GM12872 (cell line): ENCODE measurements around the gene LAYN.

Experiments
- TF ChIP-seq, protein P1 (sequence below): IDR thresholded peaks from 3 replicates; pipeline ENCODE4 v1.5.1; 2011; ENCODE audit warnings: low read depth, mild to moderate bottlenecking, low read length, moderate library complexity; ENCODE audit not compliant: insufficient read depth

The LAYN gene

DNA sequence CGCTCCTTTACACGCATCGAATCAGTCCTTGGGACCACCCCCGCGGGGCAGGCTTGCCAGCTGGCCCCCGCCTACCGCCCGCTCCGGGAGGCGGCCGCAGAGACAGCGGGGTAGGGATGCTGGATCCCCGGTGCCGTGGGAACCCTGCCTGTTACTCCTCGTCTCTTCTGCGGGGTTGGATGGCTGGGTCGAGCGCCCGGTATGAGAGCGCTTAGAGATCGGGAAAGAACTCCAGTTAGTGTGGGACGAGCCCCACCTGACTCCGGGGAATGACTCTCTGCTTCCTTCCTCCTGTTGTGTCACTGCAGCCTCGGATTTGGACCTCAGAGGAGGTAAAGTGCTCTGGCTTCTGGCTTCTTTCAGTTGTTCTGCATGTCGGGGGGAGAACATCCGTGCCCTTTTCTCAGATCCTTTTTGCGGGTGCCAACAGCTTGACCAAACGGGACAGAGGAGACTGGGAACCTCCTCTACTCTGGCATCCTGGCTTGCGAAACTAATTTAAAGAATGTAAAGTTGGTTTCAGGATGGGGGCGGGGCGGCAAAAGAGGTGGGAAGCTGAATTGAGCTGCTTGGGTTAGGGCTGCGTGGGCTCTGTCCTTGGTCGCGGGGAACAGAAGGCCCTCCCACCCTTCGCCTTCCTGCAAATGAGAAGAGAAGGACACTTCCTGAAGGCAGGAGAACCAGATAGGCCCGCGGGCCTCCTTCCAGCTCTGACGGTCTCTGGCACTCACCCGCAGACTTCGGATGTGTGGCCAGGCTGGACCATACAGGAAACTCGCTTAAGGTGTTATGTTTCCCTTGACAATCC, 938 bp downstream of the LAYN start:
- TF ChIP-seq, protein P1, sequence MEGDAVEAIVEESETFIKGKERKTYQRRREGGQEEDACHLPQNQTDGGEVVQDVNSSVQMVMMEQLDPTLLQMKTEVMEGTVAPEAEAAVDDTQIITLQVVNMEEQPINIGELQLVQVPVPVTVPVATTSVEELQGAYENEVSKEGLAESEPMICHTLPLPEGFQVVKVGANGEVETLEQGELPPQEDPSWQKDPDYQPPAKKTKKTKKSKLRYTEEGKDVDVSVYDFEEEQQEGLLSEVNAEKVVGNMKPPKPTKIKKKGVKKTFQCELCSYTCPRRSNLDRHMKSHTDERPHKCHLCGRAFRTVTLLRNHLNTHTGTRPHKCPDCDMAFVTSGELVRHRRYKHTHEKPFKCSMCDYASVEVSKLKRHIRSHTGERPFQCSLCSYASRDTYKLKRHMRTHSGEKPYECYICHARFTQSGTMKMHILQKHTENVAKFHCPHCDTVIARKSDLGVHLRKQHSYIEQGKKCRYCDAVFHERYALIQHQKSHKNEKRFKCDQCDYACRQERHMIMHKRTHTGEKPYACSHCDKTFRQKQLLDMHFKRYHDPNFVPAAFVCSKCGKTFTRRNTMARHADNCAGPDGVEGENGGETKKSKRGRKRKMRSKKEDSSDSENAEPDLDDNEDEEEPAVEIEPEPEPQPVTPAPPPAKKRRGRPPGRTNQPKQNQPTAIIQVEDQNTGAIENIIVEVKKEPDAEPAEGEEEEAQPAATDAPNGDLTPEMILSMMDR: no peak

DNA sequence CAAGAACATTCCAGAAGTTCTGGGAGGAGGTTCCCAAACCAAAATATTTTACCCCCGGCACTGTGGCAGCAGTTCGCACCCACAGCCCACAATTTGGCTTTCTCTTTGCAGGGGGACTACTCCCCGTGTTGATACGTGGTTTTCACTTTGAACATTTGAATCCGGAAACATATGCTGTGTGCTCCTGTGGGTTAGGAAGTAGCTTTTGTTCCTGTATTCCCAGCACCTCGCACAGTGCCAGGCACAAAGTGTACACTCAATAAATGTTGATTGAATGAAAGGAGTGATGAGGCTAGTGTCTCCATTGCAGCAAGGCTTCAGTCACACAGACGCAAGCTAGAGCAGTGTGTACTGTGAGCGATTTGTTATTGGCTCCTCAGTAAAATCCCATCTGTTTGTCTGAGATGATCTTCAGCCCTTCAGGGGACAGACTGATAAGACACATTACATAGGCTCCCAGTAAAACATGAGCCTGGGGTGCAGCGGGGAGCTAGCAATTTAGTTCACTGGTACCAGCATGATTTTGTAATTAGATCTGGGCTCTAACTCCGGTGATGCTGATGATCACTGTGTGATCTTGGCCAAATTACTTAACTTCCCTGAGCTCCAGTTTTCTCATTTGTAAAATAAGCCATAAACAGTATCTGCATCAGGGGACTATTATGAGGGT, 2.2 kb downstream of the LAYN start:
- TF ChIP-seq, protein P1: no peak

DNA sequence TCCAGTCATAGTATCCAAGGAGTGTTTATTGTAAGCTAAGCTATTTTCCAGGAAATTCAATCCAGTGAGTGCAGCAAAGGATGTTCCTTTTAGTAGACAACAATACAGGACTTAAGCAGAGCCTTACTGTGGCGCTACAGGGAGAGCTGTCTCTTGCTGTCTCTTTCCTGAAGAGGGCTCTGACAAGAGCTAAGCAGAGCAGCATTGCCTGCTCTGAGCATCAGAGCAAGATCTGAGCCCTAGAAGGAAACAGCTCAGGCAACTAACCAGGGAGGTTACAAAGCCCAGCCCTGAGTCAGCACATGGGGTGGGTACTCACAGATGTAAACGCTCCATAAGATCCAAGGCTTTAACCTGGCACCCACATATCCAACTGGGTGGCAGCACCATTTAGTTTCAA, 8.0 kb downstream of the LAYN start:
- TF ChIP-seq, protein P1: no peak

GRCh38 chr11:111549196-111549868, 8.8 kb downstream of the LAYN start:
- TF ChIP-seq, protein P1: no peak

DNA sequence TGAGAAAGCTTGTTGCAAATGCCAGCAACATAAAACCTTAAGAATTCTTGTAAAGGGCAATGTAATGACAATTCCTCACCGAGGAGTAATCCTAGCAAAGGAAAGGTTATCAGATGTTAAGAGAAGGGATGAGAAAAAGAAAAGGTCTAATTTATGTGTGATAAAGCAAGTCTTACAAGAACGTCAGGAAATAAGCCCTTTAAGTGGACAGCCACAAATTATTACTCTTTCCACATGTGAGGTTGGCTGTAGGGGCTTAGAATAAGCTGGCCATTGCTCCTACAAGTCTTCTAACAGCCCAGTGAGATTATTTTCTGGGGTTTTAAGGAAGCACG, 9.3 kb downstream of the LAYN start:
- TF ChIP-seq, protein P1: no peak

- TF ChIP-seq, protein P1: no peak
These were observed 9.7 kb downstream of the LAYN start for GRCh38 chr11:111550258-111550657.

GRCh38 chr11:111554532-111554931, 14.0 kb downstream of the LAYN start:
- TF ChIP-seq, protein P1: no peak
